Activated CD4-positive, alpha-beta T cell treated with anti-CD3 and anti-CD28 coated beads, Interleukin-2, amount 50 U/mL, for 24 hours (primary cell): ENCODE data around the gene ZNF333.
"Not testable (repeated sequence)": the region's sequence is repeated elsewhere in the genome, so short reads cannot be mapped to it uniquely, and the experiment has no call there.

Experiments
- DNase-seq, 2 donors: peaks; one replicate each; pipeline ENCODE4 v3.0.0-alpha.2; 2020; ENCODE audit warnings: low read depth in 1 of 2, low spot score in 1 of 2

The ZNF333 gene

DNA sequence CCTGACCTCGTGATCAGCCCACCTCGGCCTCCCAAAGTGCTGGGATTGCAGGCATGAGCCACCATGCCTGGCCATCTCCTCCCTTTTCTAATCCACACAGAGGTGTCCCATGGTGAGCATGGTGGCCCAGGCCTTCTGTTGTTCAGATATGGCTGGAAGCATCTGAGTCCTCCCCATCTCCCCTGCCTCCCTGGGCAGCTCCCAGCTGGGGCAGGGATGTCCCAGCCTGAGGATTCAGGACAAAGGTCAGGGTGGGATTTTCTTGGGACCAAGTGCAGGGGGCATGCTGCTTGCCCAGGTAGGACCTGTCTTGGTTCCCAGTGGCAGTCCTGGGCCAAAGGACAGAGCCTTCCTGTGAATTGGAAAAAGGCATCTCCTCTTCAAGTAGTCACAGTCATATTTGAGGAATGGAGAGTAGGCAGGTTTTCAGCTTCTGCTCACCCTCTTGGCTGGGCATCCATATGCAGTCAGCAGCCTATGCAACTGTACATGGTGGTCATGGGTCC is 77.7 kb downstream of the ZNF333 start:
- no peak for DNase-seq

DNA sequence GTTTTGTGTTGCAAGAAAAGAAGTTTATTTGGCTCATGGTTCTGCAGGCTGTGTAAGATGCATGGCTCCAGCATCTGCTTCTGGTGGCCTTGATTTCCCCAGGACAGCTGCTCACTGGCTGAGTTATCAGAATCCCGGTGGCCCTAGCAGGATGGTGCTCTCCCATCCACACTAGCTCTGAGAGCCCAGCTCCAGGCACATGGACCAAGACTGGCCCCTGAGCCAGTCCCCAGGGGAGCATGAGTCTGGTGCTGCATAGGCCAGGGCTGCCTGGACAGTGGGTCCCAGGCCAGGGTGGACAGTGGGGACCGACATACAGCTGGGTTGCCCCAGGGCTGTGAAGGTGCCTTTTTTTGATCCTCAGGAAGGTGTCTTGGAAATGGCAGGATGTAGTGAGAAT is 78.2 kb downstream of the ZNF333 start:
- DNase-seq: no peak

DNA sequence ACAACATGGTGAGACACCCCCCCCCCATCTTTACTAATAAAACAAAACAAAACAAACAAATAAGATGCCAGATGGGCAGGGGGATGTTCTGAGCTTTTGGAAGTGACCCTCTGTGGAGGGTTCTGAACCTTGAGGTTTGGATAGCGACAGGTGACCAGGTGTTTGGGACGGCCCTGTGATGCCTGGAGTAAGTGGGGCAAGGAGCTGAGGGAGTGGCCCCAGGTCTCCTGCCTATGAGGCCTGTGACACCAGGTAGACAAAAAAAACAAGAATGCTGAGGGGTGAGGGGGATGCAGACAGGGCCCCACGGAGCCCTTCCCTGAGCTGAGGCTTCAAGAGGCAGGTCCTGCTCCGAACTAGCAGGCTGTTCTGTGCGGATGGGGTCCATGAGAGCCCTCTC is 79.4 kb downstream of the ZNF333 start:
- DNase-seq: no peak

DNA sequence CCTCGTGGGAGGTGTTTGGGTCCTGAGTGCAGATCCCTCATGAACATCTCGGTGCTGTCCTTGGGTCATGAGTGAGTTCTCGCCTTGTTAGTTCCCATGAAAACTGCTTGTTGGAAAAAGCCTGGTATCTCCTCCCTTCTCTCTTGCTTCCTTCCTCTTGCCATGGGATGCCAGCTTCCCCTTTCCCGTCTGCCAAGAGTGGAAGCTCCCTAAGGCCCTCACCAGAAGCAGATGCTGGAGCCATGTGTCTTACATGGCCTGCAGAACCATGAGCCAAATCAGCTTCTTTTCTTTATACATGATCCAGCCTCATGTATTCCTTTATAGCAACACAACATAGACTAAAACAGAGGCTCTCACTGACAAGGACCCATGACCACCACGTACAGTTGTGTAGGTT is 80.3 kb downstream of the ZNF333 start:
- no peak for DNase-seq

DNA sequence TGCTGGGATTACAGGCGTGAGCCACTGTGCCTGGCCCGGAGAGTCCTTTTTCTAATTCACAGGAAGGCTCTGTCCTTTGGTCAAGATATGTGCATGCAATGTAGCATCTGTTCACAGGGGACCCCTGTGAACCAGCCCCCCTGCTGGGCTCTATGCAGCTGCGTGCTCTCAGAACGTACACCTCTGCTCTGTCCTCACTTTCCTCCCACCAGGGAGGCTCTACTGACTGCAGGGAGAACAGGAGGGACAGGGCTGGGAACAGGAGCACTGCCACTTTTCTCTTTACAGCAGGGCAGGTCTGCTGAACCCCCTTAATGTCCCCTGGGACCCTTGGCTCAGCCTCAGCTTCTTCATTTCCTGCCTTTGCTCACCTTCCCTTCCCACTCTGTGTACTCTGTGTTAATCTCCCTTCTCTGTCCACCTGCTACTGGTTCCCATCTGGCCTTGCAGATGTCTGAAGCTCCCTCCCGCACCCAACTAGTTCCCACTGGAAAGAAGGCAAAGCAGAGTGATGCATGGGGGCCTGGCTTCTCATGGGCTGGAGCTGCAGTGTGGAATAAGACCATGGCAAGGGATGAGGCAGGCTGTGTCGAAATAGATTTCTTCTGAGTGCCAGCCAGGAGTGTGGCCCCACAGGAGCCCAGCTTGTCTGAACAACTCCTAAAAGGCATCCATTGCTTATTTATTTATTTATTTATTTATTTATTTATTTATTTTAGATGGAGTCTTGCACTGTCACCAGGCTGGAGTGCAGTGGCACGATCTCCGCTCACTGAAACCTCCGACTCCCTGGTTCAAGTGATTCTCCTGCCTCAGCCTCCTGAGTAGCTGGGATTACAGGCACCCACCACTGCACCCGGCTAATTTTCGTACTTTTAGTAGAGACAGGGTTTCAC is 81.3 kb downstream of the ZNF333 start:
- DNase-seq: no peak

DNA sequence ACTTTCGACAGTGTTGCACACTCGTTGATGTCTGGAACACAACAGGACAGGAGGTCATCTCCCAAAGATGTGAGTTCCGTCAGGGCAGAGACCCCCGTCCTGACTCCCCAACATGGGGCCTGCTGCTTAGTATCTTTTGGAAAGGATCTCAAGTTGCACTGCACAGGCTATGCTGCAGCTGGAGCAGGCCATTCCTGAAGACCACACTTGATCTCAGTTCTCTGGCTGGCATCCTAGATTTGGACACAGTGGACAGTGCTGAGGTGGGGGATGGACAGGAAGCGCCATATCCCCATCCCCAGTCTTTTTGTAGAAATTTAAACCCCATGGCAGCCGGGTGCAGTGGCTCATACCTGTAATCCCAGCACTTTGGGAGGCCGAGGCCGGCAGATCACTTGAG is 82.6 kb downstream of the ZNF333 start:
- DNase-seq: no peak

DNA sequence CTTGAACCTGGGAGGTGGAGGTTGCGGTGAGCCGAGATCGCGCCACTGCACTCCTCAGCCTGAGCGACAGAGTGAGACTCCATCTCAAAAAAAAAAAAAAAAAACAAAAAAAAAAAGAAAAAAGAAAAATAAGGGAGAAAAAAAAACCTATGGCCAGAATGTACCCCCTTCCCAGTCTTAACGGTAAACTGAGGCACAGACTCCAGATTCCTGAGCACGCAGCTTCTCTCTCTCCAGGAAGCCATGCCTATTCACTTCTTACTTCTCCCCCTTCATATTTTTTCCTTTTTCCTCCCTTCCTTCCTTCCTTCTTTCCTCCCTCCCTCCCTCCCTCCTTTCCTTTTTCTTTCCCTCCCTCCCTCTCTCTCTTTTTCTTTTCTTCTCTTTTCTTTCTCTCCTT is 83.1 kb downstream of the ZNF333 start:
- DNase-seq: no peak

DNA sequence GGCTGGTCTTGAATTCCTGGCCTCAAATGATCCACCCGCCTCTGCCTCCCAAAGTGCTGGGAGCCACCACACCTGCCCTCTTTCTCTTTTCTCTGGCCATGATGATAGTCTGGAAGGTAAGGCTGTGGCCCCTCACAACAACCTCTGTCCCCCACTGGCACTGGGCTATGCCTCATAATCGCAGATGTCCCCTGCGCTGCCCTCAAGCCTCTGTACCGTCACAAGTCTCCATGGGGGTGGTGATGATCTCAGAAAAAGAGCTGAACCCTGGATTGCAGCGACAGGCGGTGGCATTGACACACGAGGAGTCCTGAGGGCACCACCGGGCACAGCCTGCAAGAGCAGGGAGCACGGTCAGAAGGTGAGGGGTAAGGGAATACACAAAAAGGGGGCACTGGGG is 83.9 kb downstream of the ZNF333 start:
- not testable (repeated sequence) for DNase-seq

DNA sequence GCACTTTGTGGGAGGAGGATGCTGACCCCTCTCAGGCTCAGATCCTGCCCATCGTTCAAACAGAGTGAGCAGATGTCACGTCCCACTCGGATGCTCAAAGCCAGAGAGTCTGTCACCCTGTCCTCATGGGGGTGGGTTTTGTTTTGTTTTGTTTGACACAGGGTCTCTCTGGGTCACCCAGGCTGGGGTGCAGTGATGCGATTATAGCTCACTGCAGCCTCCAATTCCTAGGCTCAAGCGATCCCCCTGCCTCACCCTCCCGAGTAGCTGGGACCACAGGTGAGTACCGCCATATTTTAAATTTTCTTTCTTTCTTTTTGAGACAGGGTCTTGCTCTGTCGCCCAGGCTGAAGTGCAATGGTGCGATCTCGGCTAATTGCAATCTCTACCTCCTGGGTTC is 84.5 kb downstream of the ZNF333 start:
- no peak for DNase-seq

DNA sequence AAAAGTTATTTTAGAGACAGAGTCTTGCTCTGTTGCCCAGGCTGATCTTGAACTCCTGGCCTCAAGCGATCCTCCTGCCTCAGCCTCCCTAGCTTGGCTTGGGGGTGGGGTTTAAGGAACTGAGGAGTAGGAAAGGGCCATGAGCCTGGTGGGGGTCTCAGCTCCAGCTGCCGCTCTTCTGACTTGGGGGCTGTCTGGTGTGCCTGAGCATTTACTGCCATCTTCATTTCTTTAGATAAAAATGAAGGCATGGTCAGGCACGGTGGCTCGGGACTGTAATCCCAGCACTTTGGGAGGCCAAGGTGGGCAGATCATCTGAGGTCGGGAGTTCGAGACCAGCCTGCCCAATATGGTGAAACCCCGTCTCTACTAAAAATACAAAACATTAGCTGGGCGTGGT is 85.5 kb downstream of the ZNF333 start:
- DNase-seq: not testable (repeated sequence)

DNA sequence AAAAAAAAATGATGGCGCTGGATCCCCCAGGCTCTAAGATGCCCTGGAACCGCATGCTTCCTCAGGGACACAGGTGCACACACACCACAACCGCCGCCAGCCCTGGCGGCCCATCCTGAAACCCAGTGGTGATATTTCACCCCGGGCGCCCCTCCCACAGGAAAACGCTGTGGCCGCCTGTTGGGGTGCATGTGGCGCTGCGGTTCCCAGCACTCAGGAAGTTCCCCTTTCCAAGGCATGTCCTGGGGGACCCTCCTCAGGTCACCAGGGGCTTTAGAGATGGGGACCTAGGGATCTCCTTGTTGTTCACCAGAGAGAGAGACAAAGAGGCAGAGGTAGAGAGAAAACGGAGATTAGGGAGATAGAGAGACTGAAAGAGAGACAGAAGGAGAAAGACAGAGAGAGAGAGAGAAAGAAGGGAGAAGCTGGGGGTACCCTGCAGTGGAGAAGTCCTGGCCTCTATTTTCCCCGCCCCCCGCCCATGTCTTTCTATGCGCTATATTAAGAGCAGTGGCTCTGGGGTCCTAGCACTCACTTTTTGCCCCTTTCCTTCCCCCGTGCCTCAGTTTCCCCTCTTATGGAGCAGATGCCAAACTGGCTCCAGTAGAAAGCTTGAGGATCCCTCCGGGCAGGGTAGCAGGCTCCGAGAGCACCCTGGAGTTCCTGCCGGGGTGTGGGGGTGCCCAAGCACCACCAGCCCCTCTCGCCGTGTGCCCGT is 86.2 kb downstream of the ZNF333 start:
- no peak for DNase-seq

DNA sequence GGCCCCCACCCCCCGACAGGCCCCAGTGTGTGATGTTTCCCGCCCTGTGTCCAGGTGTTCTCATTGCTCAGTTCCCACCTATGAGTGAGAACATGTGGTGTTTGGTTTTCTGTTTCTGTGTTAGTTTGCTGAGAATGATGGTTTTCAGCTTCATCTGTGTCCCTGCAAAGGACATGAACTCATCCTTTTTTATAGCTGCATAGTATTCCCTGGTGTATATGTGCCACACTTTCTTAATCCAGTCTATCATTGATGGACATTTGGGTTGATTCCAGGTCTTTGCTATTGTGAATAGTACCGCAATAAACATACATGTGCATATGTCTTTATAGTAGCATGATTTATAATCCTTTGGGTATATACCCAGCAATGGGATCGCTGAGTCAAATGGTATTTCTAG is 87.8 kb downstream of the ZNF333 start:
- not testable (repeated sequence) for DNase-seq

DNA sequence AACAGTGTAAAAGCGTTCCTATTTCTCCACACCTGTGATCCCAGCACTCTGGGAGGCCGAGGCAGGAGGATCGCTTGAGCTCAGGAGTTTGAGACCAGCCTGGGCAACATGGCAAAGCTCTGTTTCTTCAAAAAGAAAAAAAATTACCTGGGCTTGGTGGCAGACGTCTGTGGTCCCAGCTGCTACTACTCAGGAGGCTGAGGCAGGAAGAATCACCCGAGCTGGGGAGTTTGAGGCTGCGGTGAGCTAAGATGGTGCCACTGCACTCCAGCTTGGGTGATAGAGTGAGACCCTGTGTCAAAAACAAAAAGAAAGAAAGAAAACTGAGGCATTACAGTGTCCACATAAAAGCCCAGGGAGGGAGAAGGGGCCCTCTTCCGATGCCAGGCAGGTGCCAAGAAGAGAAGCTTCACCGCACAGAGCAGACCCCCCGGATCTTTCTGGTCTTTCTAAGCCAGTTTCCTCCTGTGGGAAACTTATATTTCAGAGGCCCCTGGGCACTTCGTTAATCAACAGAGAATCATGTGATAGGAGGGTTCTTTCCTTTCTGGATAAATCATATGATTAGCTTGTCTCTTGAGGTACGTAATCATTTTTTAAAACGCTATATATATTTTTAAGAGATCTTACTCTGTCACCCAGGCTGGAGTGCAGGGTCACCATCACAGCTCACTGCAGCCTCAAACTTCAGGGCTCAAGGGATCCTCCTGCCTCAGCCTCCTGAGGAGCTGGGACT is 88.4 kb downstream of the ZNF333 start, which contains the start of gene ADGRE2:
ADGRE2 (minus strand) TSS at position 451 of the 736 bp plus-strand sequence. CDS start 1,804 bp downstream, outside the sequence.
- DNase-seq: not testable (repeated sequence)

DNA sequence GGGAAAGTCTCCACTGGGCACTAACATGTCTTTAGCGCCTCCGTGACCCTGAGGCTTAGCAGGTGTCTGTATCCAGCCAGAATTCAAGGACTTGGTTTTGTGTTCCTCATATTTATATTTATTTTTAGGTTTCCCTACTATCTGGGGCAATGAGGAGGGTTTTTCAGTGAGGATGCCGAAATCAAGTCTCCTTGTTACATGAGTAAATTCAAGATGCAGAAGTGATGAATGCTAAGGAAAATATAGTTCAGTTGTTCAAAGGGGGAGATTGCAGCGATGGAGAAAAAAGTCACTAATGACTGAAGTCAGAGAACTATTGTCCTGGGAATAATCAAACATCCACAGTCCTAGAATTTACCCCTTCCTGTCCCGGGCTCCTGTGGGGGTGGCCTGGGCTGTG is 89.3 kb downstream of the ZNF333 start:
- DNase-seq: no peak

DNA sequence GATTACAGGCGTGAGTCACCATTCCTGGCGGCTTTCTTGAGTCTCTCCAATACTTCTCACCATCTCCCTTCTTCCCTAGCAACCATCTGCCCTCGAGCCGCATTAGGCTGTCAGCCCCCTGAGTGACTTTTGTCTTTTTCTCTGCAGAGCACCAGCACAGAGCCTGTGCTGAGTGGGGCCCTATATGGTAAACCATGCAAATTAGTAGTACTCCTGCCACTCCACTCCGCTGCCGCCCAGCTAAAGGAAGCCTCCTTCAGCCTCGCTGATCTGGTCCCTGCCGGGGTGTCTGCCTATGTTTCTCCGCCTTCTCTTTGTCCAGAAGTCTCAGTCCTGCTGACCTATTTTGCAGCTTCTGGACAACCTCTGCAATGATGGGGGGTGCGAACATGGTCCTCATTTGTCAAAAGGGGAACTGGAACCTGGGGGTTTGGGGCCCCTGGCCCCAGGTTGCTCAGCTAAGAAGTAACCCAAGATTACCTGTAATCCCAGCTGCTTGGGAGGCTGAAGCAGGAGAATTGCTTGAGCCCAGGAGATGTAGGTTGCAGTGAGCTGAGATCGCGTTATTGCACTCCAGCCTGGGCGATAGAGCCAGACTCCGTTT is 90.9 kb downstream of the ZNF333 start:
- not testable (repeated sequence) for DNase-seq

DNA sequence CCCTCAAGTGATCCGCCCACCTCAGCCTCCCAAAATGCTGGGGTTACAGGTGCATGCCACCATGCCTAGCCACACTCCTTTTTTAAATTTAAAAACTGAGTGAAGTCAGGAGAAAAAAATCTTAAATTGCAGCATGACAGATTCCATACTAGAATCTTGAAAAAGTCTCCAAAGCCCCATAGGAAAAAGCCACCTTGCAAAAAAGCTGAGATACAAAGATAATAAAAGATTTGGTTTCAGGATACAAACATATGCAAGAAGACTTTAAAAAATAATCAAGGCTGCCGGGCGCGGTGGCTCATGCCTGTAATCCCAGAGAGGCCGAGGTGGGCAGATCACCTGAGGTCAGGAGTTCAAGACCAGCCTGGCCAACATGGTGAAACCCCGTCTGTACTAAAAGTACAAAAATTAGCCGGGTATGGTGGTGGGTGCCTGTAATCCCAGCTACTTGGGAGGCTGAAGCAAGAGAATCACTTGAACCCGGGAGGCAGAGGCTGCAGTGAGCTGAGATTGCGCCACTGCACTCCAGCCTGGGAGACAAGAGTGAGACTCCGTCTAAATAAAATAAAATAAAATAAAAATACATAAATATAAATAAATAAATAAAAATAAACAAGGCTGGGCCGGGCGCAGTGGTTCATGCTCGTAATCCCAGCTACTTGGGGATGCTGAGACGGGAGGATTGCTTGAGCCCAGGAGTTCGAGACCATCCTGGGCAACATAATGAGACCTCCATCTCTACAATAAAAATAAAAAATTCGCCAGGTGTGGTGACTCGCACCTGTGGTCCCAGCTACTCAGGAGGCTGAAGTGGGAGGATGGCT is 92.1 kb downstream of the ZNF333 start:
- DNase-seq: not testable (repeated sequence)

DNA sequence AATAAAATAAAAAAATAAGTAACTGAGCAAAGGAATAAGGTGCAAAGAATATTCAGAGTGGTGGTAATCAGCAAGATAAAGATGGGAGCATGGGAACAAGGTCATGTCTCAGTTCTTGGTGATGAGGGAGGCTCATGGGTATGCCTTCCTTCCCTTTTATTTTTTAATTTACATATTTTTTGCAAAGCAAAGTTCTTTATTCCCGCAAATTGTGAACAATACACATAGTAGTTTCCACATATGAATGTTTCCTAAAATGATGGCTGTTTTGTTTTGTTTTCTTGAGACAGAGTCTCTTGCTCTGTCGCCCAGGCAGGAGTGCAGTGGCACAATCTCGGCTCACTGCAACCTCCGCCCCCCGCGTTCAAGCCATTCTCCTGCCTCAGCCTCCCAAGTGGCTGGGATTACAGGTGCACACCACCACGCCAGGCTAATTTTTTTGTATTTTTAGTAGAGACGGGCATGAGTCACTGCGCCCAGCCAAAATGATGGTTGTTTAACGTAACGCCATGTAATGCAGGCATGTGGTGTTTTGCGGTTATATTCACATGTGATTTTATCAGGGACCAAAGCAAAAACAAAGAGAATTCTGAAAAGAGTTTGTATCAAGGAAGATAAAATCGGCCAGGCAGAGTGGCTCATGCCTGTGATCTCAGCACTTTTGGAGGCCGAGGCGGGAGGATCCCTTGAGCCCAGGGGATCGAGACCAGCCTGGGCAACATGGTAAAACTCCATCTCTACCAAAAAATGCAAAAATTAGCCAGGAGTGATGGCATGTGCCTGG is 93.0 kb downstream of the ZNF333 start:
- DNase-seq: no peak
